PFSK-1 (cell line): ENCODE data around the gene ARSG.

ENCODE experiments used
- POLR2AphosphoS5 ChIP-seq: IDR thresholded peaks from 2 replicates; pipeline ENCODE4 v1.6.1; 2012; ENCODE audit warnings: low read depth, mild to moderate bottlenecking, control low read depth, low read length, moderate library complexity
- SIN3A ChIP-seq: IDR thresholded peaks from 2 replicates; pipeline ENCODE4 v1.6.1; 2012; ENCODE audit warnings: mild to moderate bottlenecking, low read length, moderate library complexity, borderline replicate concordance; ENCODE audit not compliant: insufficient read depth

DNA sequence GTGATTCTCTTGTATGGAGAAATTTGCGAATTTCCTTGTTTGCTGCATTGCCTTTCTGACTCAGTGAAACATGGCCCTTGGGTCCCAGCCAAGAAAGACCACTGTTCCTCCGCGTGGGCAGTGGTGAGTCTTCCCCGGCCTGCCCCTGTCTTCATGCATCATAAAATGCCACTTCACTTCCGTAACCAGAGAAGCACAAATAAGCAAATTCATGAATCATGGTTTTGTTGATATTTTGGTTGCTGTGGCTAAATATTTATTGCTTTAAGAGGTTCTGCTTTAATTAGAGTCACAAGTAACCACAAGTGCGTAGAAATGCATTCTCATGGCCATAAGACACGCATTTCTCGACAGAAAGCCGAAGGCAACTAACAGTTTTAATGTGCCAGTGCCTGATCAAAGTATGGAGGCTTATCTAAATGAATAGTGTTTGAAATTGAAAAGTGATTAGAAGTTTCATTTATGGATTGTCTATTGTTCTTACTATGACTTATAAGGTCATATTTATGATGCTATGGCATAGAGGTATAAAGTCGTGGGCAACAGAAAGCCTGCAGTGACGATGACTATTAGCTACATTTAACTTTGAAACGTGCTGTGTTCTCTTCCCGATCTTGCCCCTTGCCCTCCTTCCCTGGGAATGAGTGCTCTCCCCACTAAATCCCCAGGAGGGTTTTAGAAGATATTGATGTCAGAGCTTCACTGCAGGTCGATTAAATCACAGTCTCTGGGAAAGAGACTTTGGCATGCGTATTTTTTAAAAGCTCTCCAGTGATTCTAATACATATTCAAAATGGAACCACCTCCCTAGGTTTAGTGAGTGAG, 90.0 kb downstream of the ARSG start:
- TF ChIP-seq POLR2AphosphoS5: no peak
- TF ChIP-seq SIN3A: no peak
